Measurements from ENCODE around the gene TCERG1L.
"Not testable (repeated sequence)": the region's sequence is repeated elsewhere in the genome, so short reads cannot be mapped to it uniquely, and the experiment has no call there.

TCERG1L gene

DNA sequence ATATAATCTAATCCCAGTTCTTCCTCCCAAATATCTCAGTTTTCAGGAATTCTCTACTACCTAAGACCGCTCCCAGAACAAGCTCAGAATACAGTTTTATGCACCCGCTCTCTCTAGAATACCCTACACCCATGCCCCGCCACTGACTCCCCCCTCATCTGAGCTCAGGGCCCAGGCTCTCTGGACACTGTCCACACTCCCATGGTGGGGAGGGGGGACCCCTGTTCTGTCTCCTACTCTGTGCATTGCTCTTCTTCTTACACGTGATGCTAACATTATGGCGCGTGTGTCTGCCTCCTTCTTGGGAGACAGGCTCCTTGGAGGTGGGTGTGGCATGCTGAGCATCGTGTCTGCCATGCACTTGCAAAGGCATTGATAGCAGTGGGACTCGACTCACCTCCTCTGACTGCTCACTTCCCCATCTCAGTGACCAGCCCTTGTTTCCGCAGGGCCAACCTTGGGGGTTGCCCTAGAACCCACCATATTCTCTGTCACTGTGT, 127.9 kb downstream of the TCERG1L start:
- DNase-seq = no peak

- DNase-seq = no peak
These were observed 130.1 kb downstream of the TCERG1L start for GRCh38 chr10:131181456-131181855.

- no peak for DNase-seq
These were observed 130.6 kb downstream of the TCERG1L start for GRCh38 chr10:131180740-131181415.

DNA sequence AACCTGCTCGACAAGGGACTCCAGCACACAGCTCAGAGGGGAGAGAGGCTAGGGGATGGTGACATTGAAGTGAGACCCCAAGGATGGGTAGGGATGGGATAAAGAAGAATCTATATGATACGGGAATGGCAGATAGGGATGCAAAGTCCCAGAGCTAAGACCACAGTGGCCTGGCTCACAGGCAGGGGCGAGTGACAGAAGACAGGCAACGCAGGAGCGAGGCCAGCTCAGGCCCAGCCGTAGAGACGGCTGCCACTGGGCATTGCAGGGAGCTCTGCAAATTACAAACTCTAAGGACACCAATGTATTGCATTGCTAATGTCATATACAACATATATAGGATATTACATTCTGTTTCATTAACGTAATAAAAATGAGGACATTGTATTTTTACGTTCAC, 131.4 kb downstream of the TCERG1L start:
- DNase-seq = no peak

GRCh38 chr10:131179361-131179760, 132.2 kb downstream of the TCERG1L start:
- no peak for DNase-seq

GRCh38 chr10:131178521-131179331, 132.8 kb downstream of the TCERG1L start:
- DNase-seq = no peak

DNA sequence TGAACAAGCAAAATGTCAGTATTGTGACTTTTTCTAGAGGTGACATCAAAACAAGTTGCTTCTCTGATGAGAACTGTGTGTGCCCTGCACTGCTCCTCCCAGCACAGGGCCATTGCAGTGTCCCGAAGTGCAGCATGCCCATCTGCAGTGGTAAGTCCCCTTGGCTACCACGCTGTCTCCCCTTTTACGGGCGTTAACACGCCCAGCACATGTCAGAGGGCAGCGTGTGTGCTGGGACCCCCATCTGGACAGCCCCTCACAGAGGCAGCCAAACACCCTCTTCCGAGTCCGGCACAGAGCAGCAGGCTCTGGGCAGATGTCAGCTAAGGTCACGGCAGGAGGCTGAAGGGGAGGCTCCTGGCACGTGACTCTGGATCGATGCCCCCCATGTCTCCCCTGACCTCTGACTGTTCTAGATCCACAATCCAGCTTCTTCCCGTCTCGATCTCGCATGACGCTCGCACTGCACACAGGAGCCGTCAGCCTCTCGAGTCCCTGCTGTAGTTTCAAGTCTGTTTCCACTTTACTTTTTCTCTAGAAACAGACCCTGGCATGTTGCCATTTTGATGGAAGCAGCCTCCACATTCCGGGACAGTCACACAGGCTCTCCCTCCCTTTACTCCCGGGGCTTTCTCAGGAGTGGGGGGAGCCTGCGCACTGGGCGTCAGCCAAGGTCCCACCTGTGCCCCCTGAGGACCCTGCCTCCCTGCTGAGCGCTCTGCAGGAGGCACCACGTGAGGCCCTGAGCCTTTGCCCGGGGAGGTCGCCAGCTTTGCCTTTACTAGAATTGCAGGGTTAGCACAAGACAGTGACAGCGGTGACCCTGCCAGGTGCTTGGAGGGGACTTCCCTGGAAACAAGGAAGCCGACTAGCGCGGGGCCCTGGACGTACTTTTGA, 133.8 kb downstream of the TCERG1L start:
- DNase-seq = no peak

- no peak for DNase-seq
These were observed 134.6 kb downstream of the TCERG1L start for GRCh38 chr10:131176907-131177306.

DNA sequence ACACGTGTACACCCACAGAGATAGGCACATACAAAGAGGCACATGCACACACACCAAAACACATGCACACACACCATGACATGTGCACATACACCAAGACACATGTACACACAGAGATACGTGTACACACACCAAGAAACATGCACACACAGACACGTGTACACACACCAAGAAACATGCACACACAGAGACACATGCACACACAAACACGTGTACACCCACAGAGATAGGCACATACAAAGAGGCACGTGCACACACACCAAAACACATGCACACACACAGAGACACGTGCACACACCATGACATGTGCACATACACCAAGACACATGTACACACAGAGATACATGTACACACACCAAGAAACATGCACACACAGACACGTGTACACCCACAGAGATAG, 135.2 kb downstream of the TCERG1L start:
- not testable (repeated sequence) for DNase-seq

- no peak for DNase-seq
These were observed 135.6 kb downstream of the TCERG1L start for GRCh38 chr10:131175891-131176290.

DNA sequence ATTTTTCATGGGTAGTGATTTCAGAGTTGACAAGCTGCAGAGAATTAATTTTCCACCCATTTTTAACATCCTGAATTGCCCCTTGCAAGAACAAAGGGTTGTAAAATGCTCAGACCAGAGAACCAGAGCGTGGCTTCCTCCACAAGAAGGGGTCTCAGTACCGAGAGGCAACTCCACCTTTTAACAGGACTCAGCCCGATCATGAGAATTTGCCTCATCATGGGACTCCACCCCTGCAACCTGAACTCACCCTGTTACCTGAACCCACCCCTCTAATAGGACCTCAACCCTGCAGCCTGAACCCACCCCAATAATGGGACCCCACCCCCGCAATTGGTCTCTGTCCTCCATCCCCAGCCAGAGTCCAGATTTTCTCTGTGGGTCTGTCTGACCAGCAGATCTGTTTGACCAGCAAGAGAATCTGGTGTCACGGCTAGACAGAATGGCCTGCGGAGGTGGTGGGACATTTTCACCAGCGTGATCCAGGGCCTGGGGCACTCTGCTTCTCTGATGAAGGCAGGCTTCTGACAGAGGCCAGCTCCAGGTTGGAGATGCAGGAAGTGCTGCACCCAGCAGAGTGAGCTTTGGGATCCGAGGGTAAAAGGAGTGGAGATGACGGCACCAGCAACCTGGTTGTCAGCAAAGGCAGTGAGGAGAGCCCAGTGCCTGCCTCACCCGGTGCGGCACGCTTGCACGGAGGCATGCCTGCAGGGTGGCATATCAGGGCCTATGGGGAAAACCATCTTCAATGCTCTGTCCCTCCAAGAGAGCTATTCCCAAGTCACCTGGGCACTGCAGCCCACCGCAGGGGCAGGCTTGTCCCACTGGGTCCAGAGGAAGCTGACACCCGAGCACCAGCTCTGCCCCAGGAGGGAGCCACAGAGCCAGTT, 136.6 kb downstream of the TCERG1L start:
- no peak for DNase-seq

- DNase-seq = no peak
These were observed 137.3 kb downstream of the TCERG1L start for GRCh38 chr10:131174211-131174565.

DNA sequence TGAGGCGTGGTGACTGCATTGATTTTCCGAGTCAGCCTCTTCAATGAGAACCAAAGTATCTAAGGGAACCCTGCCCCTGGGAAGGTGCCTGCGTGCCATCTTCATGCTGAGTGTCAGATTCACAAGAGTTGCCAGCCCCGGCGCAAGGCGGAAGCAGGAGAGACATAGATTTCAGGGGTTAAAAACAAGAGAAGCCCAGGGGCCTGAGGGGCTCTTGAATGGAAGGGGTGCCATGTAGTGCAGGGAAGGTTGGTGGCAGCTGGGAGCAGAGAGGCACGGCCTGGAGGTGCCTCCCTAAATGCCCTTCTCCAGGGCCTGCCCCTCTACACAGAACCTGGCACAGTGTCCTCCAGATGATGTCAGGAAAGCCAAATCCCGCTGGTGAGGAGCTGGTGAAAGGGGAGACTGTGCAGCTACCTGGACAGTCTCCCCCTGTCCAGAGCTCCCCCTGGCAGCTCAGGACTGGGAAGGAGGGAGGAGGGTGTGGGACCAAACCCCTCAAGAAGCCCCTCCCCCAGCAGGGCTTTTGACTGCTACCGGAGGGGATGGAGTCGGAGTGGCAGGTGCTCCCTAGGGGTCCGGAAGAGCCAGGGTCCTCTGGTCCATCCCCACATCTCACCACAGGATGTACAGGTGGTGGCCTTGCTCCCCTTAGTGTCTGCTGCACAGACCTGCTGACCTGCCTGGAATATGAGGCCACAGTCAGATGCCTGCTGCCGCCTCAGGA, 137.9 kb downstream of the TCERG1L start:
- DNase-seq = no peak

- no peak for DNase-seq
These were observed 139.1 kb downstream of the TCERG1L start for GRCh38 chr10:131172433-131172832.

DNA sequence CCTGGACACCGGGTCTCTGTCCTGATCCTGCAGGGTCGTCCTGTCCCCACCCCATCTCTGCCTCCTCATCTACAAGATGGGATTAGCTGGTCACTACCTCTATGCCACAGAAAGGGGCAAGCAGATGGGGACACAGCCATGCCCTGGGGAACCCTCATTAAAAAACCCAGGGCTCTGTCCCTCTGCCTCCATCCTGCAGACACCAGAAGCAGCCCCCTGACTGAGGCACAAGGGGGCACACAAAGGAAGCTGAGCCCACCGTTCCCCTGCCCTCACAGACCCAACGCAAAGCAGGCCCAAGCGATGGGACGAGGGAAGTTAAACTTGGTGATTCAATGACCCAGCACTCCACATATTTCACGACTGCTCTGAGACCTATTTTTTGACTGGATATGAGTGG, 142.4 kb downstream of the TCERG1L start:
- no peak for DNase-seq

DNA sequence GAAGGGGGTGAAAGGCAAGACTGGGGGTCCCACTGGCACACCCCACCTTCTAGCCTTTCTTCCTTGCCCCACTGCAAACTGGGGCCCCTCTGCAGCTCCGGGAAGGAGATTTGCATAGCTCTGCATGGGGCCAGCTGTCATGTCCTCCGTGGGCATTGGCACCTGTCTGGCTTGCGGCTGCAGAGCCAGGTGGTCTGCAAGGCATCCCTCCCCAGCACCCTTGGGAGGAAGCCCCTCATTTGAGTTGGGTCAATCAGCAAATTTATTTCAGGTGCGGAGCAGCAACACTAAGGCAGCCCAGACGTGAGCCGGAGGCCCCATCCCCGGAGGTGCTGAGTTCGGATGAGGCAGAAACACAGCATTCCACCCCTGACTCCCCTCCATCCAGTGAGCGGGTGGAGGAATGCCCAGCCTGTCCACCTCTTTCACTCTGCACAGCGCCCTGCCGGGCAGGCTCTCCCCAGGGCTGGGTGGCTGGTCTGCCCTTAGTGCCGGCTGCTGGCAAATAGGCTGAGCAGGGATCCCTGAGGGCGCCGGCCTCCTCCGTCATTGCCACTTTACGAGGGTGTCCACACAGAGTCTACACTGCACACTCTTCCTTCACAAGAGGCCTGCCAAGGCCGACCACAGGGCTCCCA, 143.2 kb downstream of the TCERG1L start:
- DNase-seq = no peak

DNA sequence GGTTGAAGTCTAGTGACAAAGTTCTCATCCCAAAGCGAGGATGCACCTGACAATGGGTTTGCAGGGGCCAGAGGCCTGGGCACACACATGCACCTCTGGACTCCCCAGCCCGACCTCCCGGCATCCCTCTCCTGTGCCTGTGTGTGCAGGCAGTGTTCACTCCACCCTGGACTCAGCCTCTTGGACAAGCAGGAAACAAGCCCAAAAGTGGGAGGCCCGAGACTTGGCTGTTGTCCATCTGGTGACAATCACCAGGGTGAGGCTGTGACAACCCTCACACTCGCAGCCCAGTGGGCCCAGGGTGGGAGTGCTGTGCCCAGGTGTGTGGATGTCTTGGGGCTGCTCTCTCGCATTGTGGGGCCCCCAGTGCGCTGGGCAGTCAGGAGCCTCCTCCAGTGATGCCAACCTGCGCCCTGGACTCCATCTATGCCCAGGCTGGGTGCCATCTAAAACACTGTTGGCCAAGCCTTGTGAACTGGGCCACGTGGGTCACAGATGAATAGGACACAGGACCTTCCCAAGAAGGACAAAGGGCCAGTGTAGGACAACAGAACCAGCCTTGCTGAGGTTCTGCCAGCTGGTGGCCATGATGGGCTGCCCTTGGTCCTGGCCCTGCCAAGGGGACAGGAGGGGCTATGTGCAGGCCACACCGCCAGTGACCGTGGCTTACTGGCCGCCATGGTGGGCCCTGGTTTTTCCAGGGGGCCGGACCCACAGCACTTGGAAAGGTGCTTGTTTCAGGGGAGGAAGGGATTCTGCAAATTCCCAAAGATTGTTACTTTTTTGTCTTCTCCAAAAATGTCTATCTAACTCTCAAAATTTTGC, 144.3 kb downstream of the TCERG1L start:
- no peak for DNase-seq

DNA sequence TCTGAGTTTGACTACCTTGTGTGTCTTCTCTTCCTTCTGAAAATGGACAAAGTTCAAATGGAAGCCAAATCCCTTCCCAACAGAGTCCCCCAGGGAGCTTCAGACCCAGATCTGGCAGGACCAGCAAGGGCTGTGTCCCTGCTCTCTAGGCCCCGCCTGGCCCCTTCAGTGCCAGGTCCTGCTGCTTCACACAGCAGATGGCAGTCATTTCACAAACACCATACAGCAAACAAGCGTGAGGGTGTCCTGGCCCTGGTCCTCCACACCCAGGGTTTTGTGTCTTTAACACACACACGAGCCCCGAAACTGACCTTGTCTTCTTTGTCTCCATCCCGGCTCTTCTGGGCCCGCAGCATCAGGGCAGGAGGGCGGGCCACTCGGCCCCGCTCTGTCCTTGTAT, 145.0 kb downstream of the TCERG1L start:
- DNase-seq = no peak

DNA sequence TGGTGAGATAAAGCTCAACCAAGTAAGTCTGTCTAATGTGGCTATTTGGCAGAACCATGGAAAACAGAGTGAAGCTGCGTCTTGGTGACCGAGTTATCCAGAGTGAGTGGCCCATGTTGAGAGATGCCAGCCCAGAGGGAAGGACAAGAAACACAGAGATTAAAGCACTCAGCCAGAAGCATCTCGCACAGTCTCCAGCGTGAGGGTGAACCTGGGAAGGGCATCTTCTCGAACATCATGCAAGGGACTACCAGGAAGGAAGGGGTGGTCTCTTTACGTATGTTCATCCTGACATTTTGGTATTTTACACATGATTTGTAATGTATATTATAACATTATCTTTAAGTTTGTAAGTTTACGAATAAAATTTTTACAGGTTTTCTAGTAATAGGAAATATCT, 146.4 kb downstream of the TCERG1L start:
- DNase-seq = no peak
